Calu3 (cell line): Measurements from ENCODE around the gene AEBP1. TPM values are rescaled to one million over a fixed set of nuclear protein-coding genes. Genes with fewer than 3 reads are reported as not detected.

ENCODE experiments used
- BruUV-seq: library from RNA; stranded (reverse); fragments of 400-500 nt; replicated peaks from 2 replicates; lab custom pipeline; 2021; lab: Mats Ljungman, UMichigan
- CTCF ChIA-PET: fragments of 300-600 bp; sonication (Branson Sonifier 250); formaldehyde crosslinking; loops from one replicate; lab custom pipeline; 2022; ENCODE audit warnings: antibody characterized with exemption; lab: Charles Lee
- DNase-seq: peaks from one replicate; pipeline ENCODE4 v3.0.0; 2022
- H3K27ac Mint-ChIP-seq: one replicate; pipeline ENCODE4 v1.8.0; 2022; ENCODE audit warnings: mixed read lengths; ENCODE audit not compliant: unreplicated experiment
- H3K27me3 Mint-ChIP-seq: one replicate; pipeline ENCODE4 v1.8.0; 2022; ENCODE audit warnings: mixed read lengths; ENCODE audit not compliant: unreplicated experiment
- H3K36me3 Mint-ChIP-seq: one replicate; pipeline ENCODE4 v1.8.0; 2022; ENCODE audit warnings: mild to moderate bottlenecking, moderate library complexity, mixed read lengths; ENCODE audit not compliant: insufficient read depth, unreplicated experiment
- H3K4me1 Mint-ChIP-seq: one replicate; pipeline ENCODE4 v1.8.0; 2022; ENCODE audit warnings: mild to moderate bottlenecking, low read depth, mixed read lengths; ENCODE audit not compliant: unreplicated experiment
- H3K4me3 Mint-ChIP-seq: one replicate; pipeline ENCODE4 v1.8.0; 2022; ENCODE audit warnings: mild to moderate bottlenecking, low read depth, moderate library complexity, mixed read lengths; ENCODE audit not compliant: unreplicated experiment
- H3K9me3 Mint-ChIP-seq: one replicate; pipeline ENCODE4 v1.8.0; 2022; ENCODE audit warnings: low read depth, mixed read lengths; ENCODE audit not compliant: unreplicated experiment
- CTCF ChIP-seq: fragments of 200-600 bp; IDR thresholded peaks from one replicate; pipeline ENCODE4 v1.8.0; 2022; ENCODE audit warnings: antibody characterized with exemption; ENCODE audit not compliant: unreplicated experiment
- intact Hi-C: fragments of 100-400 bp; cut with micrococcal nuclease; formaldehyde crosslinking; loops from one replicate; pipeline ENCODE4 v1.10.0; 2022; ENCODE audit not compliant: unreplicated experiment
- total RNA-seq: library from RNA; stranded (reverse); gene quantifications from 2 replicates; pipeline ENCODE4 v1.2.3, GENCODE V29; 2022

AEBP1 gene
- total RNA-seq, 1 experiment from 2014 or later: not detected

DNA sequence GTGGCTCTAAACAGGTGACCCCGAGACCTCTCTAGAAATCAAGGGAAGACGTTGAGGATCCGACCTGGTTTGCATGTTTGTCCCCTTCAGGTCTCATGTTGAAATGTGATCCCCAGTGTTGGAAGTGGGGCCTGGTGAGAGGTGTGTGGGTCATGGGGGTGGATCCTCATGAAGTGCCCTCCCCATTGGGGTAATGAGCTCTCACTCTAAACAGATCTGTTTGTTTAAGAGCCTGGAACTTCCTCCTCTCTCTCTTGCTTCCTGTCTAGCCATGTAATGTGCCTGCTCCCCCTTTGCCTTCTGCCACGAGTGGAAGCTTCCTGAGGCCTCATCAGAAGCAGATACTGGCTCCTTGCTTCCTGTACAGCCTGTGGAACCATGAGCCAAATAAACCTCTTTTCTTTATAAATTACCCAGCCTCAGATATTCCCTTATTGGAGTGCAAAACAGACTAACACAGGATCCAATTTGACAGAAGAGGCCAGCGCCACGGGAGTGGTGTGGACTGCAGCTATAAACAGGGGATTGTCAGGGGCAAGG lies 11.0 kb upstream of the AEBP1 start:
- CTCF ChIA-PET: interaction anchor here (0.6 kb wide), 1 partner anchor 106 kb away, joined by 4 read pairs; no protein-coding TSS in a partner anchor
- Mint-ChIP-seq H3K9me3 (no peaks in the 10 kb centered on the region), H3K27ac (no peak overlapping the region), H3K27me3 (peaks cover 32% of the 10 kb centered on the region), H3K36me3 (no peaks in the 10 kb centered on the region), H3K4me1 (peaks cover 9% of the 10 kb centered on the region), H3K4me3 (no peak overlapping the region)
- BruUV-seq: no TSS peak
- no peak for TF ChIP-seq CTCF
- DNase-seq: no peak
- intact Hi-C loops: no loop called here

DNA sequence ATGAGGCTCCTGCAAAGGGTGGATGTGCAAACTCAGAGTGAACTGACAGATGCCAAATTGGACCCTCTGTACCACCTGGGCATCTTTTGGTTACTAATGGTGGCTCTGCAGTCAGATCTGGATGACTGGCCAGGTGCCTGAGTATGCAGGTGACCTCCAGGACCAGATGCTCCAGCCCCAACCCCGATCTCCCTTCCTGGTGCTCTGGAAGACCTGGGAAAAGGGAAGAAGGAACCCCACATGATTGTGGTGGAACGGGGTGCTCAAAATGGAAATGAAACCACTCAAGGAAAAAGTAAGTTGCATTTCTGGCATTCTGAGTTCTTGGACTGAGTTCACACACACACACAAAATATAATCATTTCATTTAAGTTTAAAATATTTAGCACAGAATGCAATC lies 9.8 kb upstream of the AEBP1 start:
- no peaks in the 10 kb centered on the region for H3K36me3 Mint-ChIP-seq
- no peak overlapping the region for H3K27ac Mint-ChIP-seq
- BruUV-seq: no TSS peak
- peaks cover 32% of the 10 kb centered on the region for H3K27me3 Mint-ChIP-seq
- CTCF ChIA-PET: no interaction called here
- no peaks in the 10 kb centered on the region for H3K4me1 Mint-ChIP-seq
- TF ChIP-seq CTCF: no peak
- no peak for DNase-seq
- H3K9me3 Mint-ChIP-seq: no peaks in the 10 kb centered on the region
- H3K4me3 Mint-ChIP-seq: no peak overlapping the region
- intact Hi-C loops: no loop called here

DNA sequence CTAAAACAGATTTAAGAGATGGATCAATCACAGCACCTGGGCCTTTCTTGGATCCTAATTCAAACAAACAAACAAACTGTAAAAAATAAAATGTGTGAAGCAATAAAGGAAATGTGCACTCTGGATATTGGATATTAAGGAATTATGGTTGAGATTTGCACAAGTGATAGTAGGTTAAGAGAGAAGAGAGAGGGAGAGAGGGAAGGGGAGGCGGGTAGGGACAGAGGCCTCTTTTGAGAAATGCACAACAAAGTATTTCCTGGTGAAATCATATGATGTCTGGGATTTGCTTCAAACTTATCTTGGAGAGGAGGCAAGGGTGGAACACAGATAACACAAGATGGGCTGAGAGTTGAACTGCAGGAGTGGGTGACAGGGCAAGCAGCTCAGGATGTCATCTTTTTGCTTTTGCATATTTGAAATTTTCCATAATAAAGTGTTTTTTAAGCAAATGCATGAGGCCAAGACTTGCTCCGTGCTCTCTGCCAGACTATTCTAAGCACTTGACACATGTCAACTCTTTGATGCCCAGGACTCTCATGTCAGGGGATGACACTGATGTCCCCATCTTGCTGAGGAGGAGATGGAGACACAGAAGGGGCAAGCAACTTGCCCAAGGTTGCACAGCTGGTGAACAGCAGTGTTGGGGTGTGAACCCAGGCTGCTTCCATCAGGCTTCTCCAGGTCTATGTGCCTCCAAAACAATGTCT lies 9.1 kb upstream of the AEBP1 start:
- H3K27ac Mint-ChIP-seq: no peak overlapping the region
- no peaks in the 10 kb centered on the region for H3K4me1 Mint-ChIP-seq
- no peak for TF ChIP-seq CTCF
- peaks cover 32% of the 10 kb centered on the region for H3K27me3 Mint-ChIP-seq
- H3K9me3 Mint-ChIP-seq: no peaks in the 10 kb centered on the region
- no peak for DNase-seq
- intact Hi-C loops: no loop called here
- CTCF ChIA-PET: interaction anchor here (0.6 kb wide), 1 partner anchor 29 kb away, joined by 5 read pairs; the partner anchor contains the start of gene PGAM2
- no peaks in the 10 kb centered on the region for H3K36me3 Mint-ChIP-seq
- no peak overlapping the region for H3K4me3 Mint-ChIP-seq
- no TSS peak for BruUV-seq

GRCh38 chr7:44095781-44096180 lies 8.4 kb upstream of the AEBP1 start:
- DNase-seq: no peak
- H3K4me1 Mint-ChIP-seq: no peaks in the 10 kb centered on the region
- CTCF ChIA-PET: interaction anchor here (0.6 kb wide), 1 partner anchor 30 kb away, joined by 5 read pairs; the partner anchor contains the start of gene PGAM2
- no peaks in the 10 kb centered on the region for H3K9me3 Mint-ChIP-seq
- no TSS peak for BruUV-seq
- no peak overlapping the region for H3K4me3 Mint-ChIP-seq
- peaks cover 26% of the 10 kb centered on the region for H3K27me3 Mint-ChIP-seq
- H3K27ac Mint-ChIP-seq: no peak overlapping the region
- intact Hi-C loops: no loop called here
- H3K36me3 Mint-ChIP-seq: no peaks in the 10 kb centered on the region
- no peak for TF ChIP-seq CTCF
